GM23248 (cell line): ENCODE data around the gene DHFR2. TPM values are rescaled to one million over a fixed set of nuclear protein-coding genes. Genes with fewer than 3 reads are reported as not detected.

Experiments
- DNase-seq: peaks from one replicate; pipeline ENCODE4 v3.0.0-alpha.2; 2015
- H2AFZ ChIP-seq: fragments of 200-600 bp; sonication (generic); 2 replicates; pipeline ENCODE4 v1.6.1; 2016; ENCODE audit warnings: antibody characterized with exemption
- H3F3A ChIP-seq: fragments of 200-600 bp; sonication (generic); 2 replicates; pipeline ENCODE4 v1.6.1; 2016; ENCODE audit warnings: mild to moderate bottlenecking, antibody characterized with exemption, mixed run types; ENCODE audit not compliant: insufficient read depth
- H3K27ac ChIP-seq: fragments of 200-600 bp; sonication (generic); 2 replicates; pipeline ENCODE4 v1.5.1; 2016; ENCODE audit warnings: mild to moderate bottlenecking
- H3K27me3 ChIP-seq: fragments of 200-600 bp; sonication (generic); replicated peaks from 2 replicates; pipeline ENCODE4 v1.6.1; 2016; ENCODE audit warnings: mild to moderate bottlenecking; ENCODE audit not compliant: insufficient read depth
- H3K36me3 ChIP-seq: fragments of 200-600 bp; sonication (generic); 2 replicates; pipeline ENCODE4 v1.6.1; 2016; ENCODE audit warnings: low read depth, mild to moderate bottlenecking
- H3K4me1 ChIP-seq: fragments of 200-600 bp; sonication (generic); 2 replicates; pipeline ENCODE4 v1.6.1; 2016; ENCODE audit warnings: mild to moderate bottlenecking; ENCODE audit not compliant: insufficient read depth
- H3K4me2 ChIP-seq: fragments of 200-600 bp; sonication (generic); one replicate; pipeline ENCODE4 v1.6.1; 2016; ENCODE audit warnings: mild to moderate bottlenecking; ENCODE audit not compliant: unreplicated experiment
- H3K4me3 ChIP-seq: fragments of 200-600 bp; sonication (generic); 2 replicates; pipeline ENCODE4 v1.5.1; 2016; ENCODE audit warnings: mild to moderate bottlenecking
- H3K79me2 ChIP-seq: fragments of 200-600 bp; sonication (generic); 2 replicates; pipeline ENCODE4 v1.6.1; 2016; ENCODE audit warnings: mild to moderate bottlenecking; ENCODE audit not compliant: insufficient read depth
- H3K9ac ChIP-seq: fragments of 200-600 bp; sonication (generic); 2 replicates; pipeline ENCODE4 v1.6.1; 2016; ENCODE audit warnings: mild to moderate bottlenecking
- H3K9me2 ChIP-seq: fragments of 200-600 bp; sonication (generic); 2 replicates; pipeline ENCODE4 v1.6.1; 2016; ENCODE audit warnings: mixed run types, mild to moderate bottlenecking, moderate library complexity; ENCODE audit not compliant: insufficient read depth
- H3K9me3 ChIP-seq: fragments of 200-600 bp; sonication (generic); one replicate; pipeline ENCODE4 v1.6.1; 2017; ENCODE audit warnings: low read depth
- H4K20me1 ChIP-seq: fragments of 200-600 bp; sonication (generic); 2 replicates; pipeline ENCODE4 v1.6.0; 2016; ENCODE audit not compliant: insufficient read depth
- EZH2 ChIP-seq: fragments of 200-600 bp; sonication (generic); IDR thresholded peaks from 2 replicates; pipeline ENCODE4 v1.6.1; 2018; ENCODE audit warnings: antibody characterized with exemption, mild to moderate bottlenecking; ENCODE audit not compliant: insufficient read depth, poor library complexity, severe bottlenecking
- EZH2phosphoT487 ChIP-seq: fragments of 200-600 bp; sonication (generic); IDR thresholded peaks from 2 replicates; pipeline ENCODE4 v1.6.1; 2018; ENCODE audit warnings: antibody characterized with exemption, moderate library complexity, mild to moderate bottlenecking, low read depth; ENCODE audit not compliant: insufficient read depth
- WGBS, 2 experiments: methylation state at CpG; one replicate each; pipeline ENCODE4 v1.1.6; 2015 to 2017; ENCODE audit warnings: low lambda C conversion rate in 2 of 2, low coverage in 1 of 2; ENCODE audit errors: missing lambda C conversion rate in 2 of 2; 5-methylcytosine and 5-hydroxymethylcytosine counted together
- in situ Hi-C: fragments of 300-500 bp; cut with MboI; formaldehyde crosslinking; loops from 2 replicates; pipeline ENCODE4 v1.15.0; 2020
- polyA plus RNA-seq: library from polyadenylated mRNA; unstranded; fragments of >200 nt; fragmentation: Nextera tagmentation; extraction: Ambion mirVana; gene quantifications from 2 replicates; pipeline ENCODE4 v1.2.1, GENCODE V29; 2016
- total RNA-seq: library from RNA; depleted of rRNA; stranded (reverse); fragments of >200 nt; shearing (Covaris generic); gene quantifications from 2 replicates; pipeline ENCODE4 v1.2.3, GENCODE V29; 2014

DHFR2 gene
- total and polyA plus RNA-seq, 2 experiments from 2014 or later: 3.9 to 4.1 TPM

DNA sequence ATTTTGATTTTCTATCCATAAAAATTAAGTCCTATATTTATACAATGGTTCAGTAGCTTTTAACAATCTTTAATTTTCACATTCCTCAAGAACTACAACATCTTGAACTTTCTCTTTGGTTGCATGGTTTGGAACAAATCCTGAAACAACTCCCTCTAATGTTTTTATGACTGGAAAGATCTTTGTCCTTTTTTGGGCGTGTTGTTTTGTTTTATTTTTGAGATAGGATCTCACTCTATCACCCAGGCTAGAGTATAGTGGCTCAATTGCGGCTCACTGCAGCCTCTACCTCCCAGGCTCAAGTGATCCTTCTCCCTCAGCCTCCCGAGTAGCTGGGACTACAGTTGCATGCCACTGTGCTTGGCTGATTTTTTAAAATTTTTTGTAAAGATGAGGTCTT is 38.3 kb downstream of the DHFR2 start:
- DNase-seq: peak; percentile 11
- no peak overlapping the region for H3K9ac ChIP-seq
- no peaks in the 10 kb centered on the region for H4K20me1 ChIP-seq
- 51 to 55% methylated on average over 3 of the region's 3 CpGs for WGBS, 2 experiments
- in situ Hi-C loops: no loop called here
- H3K79me2 ChIP-seq: no peaks in the 10 kb centered on the region
- H3K4me2 ChIP-seq: no peak overlapping the region
- no peaks in the 10 kb centered on the region for H3F3A ChIP-seq
- no peaks in the 10 kb centered on the region for H3K4me1 ChIP-seq
- no peaks in the 10 kb centered on the region for H3K36me3 ChIP-seq
- no peaks in the 10 kb centered on the region for H3K27me3 ChIP-seq
- H3K27ac ChIP-seq: no peak overlapping the region
- 0 out of 2 replicates have a peak overlapping the region, but pooled peaks have one; percentile 37 for H2AFZ ChIP-seq
- no peaks in the 10 kb centered on the region for H3K9me2 ChIP-seq
- TF ChIP-seq EZH2phosphoT487 (no peak), EZH2 (no peak)
- H3K9me3 ChIP-seq: no peaks in the 10 kb centered on the region
- no peak overlapping the region for H3K4me3 ChIP-seq

DNA sequence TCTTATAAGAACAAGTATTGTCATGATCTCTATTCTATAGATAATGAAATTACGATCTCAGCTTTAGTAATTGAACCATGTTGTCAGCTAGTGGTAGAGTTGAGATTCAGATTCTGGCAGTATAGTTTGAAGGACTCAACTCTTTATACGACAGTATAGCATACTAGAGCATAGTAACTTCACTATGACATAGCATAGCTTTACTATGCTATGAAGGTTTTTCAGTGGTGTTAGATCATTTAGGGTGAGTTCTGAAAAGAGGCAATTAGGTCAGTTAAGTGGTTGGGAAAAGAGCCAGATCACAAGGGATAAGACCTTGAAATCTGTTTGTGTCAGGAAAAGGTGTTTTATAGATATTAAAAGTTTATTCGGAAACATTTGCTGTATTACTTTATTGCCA is 42.4 kb downstream of the DHFR2 start:
- no peaks in the 10 kb centered on the region for H3K27me3 ChIP-seq
- TF ChIP-seq EZH2phosphoT487 (no peak), EZH2 (no peak)
- H3K79me2 ChIP-seq: no peaks in the 10 kb centered on the region
- 97 to 98% methylated on average over 3 of the region's 3 CpGs for WGBS, 2 experiments
- H3K4me1 ChIP-seq: no peaks in the 10 kb centered on the region
- H2AFZ ChIP-seq: no peak overlapping the region
- H3K9me2 ChIP-seq: no peaks in the 10 kb centered on the region
- no peak overlapping the region for H3K9ac ChIP-seq
- in situ Hi-C loops: no loop called here
- no peaks in the 10 kb centered on the region for H4K20me1 ChIP-seq
- H3K4me3 ChIP-seq: no peak overlapping the region
- H3K27ac ChIP-seq: no peak overlapping the region
- no peak overlapping the region for H3K4me2 ChIP-seq
- no peaks in the 10 kb centered on the region for H3K36me3 ChIP-seq
- H3F3A ChIP-seq: no peaks in the 10 kb centered on the region
- H3K9me3 ChIP-seq: no peaks in the 10 kb centered on the region
- DNase-seq: no peak

DNA sequence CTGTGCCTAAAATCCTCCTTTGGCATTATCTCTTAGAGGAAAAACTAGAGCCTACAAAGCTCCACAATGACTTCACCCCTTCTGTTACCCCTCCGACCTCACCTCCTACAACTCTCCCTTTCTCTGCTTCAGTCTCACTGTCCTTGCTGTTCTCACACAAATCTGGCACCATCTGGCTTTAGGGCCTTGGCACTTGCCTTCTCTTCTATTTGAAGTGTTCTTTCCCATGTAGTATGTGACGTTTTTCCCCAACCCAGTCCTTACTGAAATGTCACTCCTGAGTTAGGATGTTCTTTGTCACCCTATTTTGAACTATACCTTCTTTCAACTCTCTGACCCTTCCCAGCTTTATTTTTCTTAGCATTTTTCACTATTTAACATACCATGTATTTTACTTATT is 43.1 kb downstream of the DHFR2 start:
- Histone ChIP-seq H3K9ac (no peak overlapping the region), H3K9me3 (no peaks in the 10 kb centered on the region), H3K79me2 (no peaks in the 10 kb centered on the region), H3F3A (no peaks in the 10 kb centered on the region), H2AFZ (no peak overlapping the region), H3K9me2 (no peaks in the 10 kb centered on the region), H3K4me3 (no peak overlapping the region), H4K20me1 (no peaks in the 10 kb centered on the region), H3K4me1 (no peaks in the 10 kb centered on the region), H3K4me2 (no peak overlapping the region), H3K27ac (no peak overlapping the region), H3K27me3 (no peaks in the 10 kb centered on the region), H3K36me3 (no peaks in the 10 kb centered on the region)
- TF ChIP-seq EZH2phosphoT487 (no peak), EZH2 (no peak)
- 70 to 85% methylated on average over 2 of the region's 2 CpGs for WGBS, 2 experiments
- in situ Hi-C loops: no loop called here
- no peak for DNase-seq

DNA sequence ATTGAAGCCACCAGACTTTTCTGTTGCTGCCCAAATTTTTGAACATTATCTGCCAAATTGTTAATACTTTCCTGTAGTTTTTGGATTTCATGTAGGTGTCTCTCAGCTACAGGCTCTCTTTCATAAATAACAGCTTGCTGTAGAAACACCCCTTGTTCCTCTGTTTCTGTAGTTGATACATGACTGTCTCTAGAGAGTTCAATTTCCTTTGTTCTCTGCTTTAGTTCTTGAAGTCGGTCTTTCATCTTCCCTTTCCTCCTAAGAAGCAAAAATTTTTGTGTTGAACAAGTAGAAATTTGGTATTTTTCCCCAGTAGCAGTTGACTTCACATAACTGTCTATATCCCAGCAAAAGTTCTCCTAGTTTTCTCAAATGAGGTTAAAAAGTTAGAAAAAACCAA is 47.7 kb downstream of the DHFR2 start:
- H3K27ac ChIP-seq: no peak overlapping the region
- WGBS, 2 experiments: 88 to 100% methylated on average over 1 of the region's 1 CpG
- H3K9me2 ChIP-seq: no peaks in the 10 kb centered on the region
- no peak overlapping the region for H2AFZ ChIP-seq
- H3K4me2 ChIP-seq: no peak overlapping the region
- no peak overlapping the region for H3K9ac ChIP-seq
- TF ChIP-seq EZH2phosphoT487 (no peak), EZH2 (no peak)
- no peaks in the 10 kb centered on the region for H3F3A ChIP-seq
- no peaks in the 10 kb centered on the region for H4K20me1 ChIP-seq
- in situ Hi-C loops: no loop called here
- H3K4me1 ChIP-seq: no peaks in the 10 kb centered on the region
- H3K9me3 ChIP-seq: no peaks in the 10 kb centered on the region
- no peak for DNase-seq
- no peak overlapping the region for H3K4me3 ChIP-seq
- no peaks in the 10 kb centered on the region for H3K36me3 ChIP-seq
- no peaks in the 10 kb centered on the region for H3K27me3 ChIP-seq
- no peaks in the 10 kb centered on the region for H3K79me2 ChIP-seq

DNA sequence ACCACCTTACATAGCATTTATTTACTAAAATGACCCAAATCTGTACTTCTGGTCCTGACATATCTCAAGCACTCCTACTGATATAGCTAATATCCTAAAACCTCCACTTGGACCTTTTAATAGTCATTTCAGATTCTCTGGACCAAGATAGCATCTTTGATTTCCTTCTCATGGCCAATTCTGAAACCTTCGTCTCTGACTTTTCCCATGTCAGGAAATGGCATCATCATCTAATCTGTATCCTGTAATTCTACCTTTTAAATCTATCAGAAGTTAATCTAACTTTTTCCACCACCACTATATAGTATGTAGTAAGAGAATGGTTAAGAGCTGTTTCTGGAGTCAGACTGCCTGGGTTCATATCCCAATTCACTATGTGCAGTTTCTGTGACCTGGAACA is 50.5 kb downstream of the DHFR2 start:
- H3K4me1 ChIP-seq: no peaks in the 10 kb centered on the region
- no peaks in the 10 kb centered on the region for H3F3A ChIP-seq
- in situ Hi-C loops: no loop called here
- TF ChIP-seq EZH2phosphoT487 (no peak), EZH2 (no peak)
- no peak overlapping the region for H3K27ac ChIP-seq
- H2AFZ ChIP-seq: no peak overlapping the region
- no peaks in the 10 kb centered on the region for H3K9me3 ChIP-seq
- H3K36me3 ChIP-seq: no peaks in the 10 kb centered on the region
- H3K79me2 ChIP-seq: no peaks in the 10 kb centered on the region
- H3K4me2 ChIP-seq: no peak overlapping the region
- H3K9ac ChIP-seq: no peak overlapping the region
- H3K4me3 ChIP-seq: no peak overlapping the region
- no peaks in the 10 kb centered on the region for H4K20me1 ChIP-seq
- H3K27me3 ChIP-seq: no peaks in the 10 kb centered on the region
- WGBS, 2 experiments: 100% methylated on average over 1 of the region's 1 CpG
- no peaks in the 10 kb centered on the region for H3K9me2 ChIP-seq
- DNase-seq: no peak
